ENCODE measurements around the gene CES2.
"Not testable (repeated sequence)": the region's sequence is repeated elsewhere in the genome, so short reads cannot be mapped to it uniquely, and the experiment has no call there.

CES2 gene

DNA sequence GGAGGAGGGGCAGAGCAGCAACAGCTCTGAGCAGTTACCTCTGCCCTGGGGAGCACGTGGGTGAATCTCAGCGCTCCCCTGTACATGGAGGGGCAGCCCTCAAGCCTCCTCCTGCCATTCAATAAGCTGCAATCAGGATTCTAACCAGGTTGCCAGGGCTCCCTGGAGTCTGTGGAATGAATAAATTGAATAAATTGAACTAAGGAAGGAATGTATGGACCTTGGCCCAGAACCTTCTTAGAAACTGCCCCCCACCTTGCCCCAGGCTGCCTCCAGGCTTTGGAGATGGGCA lies 15.1 kb upstream of the CES2 start:
- no peak for DNase-seq

DNA sequence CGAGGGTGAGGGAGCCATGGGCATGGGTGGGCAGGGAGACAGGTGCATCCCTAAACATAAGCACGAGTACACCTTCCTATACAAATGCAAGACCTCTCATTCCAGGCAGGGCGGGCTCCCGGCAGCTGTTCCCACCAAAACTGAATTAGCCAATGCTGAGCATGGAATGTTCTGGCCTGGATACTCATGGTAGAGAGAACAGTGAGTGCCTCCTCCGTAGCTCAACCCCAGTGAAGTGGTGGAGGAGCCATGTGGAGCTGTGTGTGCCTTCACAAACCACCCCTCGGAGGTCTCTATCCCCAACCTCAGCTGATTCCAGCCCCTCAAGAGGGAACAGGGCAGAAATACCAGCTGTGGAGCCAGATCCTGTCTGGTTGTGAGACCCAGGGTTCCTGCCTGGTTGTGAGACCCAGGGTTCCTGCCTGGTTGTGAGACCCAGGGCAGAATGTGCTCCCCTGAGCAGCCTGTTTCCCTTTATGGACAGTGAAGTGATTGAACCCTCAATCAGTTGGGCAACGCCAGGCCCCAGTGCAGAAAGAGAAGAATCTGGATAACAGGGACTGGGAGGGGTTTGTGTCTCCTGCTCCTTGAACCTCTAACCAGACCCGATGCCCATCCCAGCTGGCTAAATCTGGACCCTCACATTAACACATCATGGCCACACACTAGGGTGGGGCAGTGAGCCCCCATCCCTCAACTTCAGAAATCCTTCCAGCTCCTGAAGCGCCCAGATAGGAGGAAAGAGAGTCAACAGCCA lies 14.2 kb upstream of the CES2 start:
- DNase-seq, result no peak

DNA sequence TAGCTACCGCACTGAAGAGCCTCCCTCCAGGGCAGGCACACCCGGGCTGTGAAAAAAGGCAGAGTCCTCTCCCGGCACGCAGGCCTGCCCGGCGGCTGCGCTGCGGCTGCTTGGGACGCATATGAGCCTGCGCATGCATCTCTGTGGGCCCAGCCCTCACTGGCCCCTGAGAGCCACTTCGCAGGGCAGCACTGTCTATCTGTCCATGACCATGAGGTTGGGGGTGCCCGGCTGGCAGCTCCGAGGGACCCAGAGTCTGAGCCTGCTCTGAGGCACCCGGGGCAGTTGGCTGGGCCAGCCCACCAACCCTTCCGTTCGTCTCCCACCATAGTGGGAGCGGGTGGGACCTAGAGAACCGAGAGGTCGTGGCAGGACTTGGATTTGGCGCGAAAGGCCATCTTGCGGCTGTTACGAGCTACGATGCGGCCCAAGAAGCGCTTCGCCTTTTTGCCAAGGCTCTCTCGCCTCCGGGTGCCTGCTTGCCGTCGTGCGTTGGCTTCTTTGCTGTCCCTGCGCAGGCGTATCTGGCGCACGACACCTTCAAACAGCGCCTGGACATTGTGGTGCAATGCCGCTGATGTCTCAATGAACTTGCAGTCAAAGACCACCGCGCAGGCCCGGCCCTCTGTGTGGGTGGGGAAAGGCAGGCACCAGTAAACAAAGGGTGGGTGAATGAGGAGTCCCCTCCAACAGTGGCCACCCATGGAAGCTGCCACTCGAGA lies 13.4 kb upstream of the CES2 start:
- no peak for DNase-seq

DNA sequence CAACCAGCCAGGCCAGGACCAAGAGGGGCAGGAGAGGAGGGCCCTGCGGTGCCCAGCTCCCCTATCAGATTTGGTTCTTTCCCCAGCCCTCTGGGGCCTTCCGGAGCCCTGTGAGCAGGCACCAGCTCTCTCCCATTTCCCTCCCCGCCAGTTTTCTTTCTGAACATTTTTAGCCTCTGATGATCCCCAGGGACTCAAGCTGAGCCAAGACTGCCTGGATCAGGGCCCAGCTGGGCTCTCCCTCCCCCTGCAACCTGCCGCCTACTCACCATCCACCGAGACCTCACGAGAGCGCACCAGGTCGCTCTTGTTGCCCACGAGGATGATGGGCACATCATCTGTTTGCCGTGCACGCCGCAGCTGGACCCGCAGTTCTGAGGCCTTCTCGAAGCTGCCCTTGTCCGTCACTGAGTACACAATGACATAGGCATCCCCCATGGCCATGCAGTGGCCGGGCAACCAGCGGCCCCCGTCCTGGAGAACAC lies 12.0 kb upstream of the CES2 start:
- DNase-seq, result no peak

DNA sequence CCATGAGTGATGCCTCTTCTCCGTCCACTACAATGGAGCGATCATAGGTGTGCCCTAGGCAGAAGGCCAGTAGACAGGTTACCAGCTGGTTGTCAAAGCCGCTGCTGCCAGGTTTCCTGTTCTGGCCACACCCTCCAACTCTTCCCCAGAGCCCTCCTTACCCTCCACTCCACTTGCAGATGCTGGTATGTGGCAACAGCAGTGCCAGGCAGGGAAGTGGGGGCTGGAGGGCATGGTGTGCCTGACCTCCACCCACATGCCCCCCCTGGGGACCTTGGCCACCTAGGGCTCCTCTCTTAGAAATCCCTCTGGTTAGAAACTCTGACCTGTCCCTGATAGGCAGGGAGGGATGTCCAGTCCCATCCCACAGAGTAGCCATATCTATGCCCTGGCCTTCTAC lies 11.4 kb upstream of the CES2 start:
- no peak for DNase-seq

DNA sequence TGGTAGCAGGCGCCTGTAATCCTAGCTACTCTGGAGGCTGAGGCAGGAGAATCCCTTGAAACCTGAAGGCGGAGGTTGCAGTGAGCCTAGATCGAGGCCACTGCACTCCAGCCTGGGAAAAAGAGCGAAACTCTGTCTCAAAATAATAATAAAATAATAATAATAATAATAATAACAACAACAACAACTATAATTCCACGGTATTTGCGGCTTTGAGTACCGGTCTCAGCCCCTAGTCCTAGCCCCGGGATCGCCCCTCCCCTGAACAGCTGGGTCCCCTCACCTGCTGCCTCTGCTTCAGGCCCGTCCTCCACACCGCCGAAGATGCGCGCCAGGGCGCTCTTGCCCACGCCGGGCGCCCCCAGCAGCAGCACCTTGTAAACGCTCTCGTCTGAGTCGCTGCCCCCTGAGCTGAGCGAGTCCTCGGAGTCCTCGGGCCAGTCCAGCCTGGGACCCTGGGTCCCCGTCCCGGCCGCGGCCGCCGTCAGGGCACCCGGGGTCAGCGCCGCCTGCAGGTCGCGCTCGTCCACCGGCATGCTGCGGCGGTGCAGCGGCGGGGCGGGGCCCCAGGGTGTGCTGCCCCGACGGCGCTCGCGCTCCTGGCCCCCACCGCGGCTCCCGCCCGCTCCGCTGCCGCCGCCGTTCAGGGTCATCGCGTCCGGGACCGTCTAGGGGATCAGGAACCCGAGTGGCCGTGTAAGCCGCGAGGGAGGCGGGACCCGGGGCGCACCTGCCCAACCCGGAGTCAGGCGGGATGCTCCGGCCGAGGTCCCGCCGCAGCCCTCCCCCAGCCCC lies 10.6 kb upstream of the CES2 start:
- peak; percentile 78 for DNase-seq

DNA sequence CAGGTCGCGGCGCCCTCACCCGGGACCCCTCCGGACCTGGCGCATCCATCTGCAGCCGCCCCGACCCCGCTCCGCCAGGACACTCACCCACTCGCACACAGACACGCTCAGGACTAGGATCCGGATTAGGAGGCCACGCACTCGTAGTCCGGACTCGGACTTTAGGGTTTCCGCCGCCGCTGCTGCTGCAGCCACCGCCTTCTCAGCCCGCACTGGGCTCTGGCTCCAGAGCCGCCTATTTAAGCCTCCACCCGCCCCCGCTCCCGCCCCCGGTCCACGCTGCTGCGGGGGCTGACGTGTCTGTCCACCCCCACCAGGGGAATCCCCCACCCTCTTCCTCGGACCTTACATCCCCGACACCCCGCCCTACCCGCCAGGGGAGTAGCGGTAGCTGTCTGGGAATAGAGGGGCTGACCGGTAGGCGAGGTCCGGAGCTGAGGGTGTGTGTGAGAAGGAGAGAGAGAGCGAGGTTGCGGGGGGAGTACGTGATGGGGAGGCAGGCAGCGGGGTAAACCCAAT lies 9.9 kb upstream of the CES2 start, which contains the start of gene RRAD:
Gene RRAD, minus strand, starts transcription at position 214 of the 519 bp plus-strand sequence. CDS start 356 bp downstream, outside the sequence.
- peak; percentile 69 for DNase-seq

GRCh38 chr16:66926171-66926947 lies 9.0 kb upstream of the CES2 start:
- DNase-seq, result no peak

GRCh38 chr16:66926961-66927436 lies 8.3 kb upstream of the CES2 start:
- no peak for DNase-seq

- DNase-seq, result no peak
Measured at GRCh38 chr16:66927918-66928649, 7.2 kb upstream of the CES2 start.

DNA sequence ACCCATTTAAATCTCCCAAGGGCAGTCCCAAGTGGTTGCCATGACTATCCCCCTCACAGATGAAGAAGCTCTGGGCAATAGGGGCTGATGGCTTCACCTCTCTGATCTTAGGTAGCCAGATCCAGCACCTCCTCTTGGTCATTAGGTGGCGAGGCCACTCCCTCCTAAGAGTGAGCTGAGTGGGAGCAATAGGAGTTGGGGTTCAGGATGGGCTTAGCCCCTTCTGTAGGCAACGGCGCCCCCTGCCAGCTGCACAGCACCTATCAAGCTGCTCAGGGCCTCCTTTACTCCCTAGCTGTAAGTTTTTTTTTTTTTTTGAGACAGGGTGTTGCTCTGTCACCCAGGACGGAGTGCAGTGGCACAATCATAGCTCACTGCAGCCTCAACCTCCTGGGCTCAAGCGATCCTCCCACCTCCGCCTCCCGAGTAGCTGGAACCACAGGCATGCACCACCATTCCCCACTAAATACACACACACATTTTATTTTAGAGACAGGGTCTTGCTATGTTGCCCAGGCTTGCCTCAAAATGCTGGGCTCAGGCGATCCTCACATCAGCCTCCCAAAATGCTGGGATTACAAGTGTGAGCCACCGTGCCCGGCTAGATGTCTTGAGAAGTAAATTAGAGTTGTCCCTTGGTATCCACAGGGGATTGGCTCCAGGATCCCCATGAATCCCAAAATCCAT lies 6.5 kb upstream of the CES2 start:
- DNase-seq, result peak; percentile 69

- no peak for DNase-seq
Measured at GRCh38 chr16:66930189-66930588, 5.1 kb upstream of the CES2 start.

- DNase-seq, result no peak
Measured at GRCh38 chr16:66931665-66932064, 3.7 kb upstream of the CES2 start.

DNA sequence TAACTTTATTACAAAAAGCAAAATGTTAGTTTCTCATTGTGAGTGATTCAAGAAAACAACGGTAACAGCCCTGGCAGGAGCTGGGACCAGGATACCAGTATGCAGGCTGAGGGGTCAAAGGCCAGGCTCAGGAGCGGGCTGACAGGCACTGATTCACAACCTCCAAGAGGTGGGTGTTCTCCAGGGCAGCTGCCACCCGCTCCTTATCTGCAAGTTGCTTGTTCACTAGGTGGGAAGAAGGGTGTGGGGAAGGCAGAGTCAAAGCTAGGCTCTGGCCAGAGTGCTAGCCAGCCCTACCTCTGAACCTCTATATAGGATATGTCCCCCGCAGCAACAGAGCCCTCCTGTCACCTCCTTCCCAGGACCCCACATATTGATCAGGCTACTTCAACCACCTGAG lies 3.2 kb upstream of the CES2 start:
- no peak for DNase-seq

DNA sequence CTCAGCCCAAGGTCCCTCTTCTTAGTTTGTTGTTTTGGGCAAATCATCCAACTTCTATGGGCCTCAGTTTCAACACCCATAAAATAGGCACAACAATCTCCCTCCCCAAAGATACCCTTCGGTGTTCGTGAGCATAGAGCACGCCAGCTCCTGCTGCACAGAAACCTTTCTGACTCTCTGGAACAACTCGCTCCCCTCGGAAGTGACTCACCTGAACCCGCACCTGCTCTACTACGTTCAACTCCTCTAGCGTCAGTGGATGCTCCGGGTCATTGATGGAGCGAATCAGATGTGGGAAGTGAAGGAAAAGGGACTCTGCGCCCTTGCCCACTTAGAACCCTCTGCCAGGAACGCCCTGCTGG lies 1.6 kb upstream of the CES2 start:
- no peak for DNase-seq

- peak; percentile 96 for DNase-seq
Measured at GRCh38 chr16:66934138-66934838, 1.0 kb upstream of the CES2 start, which contains the start of gene CIAO2B. CIAO2B (minus strand) TSS chr16:66934402; CDS start chr16:66934364, 38 bp downstream.

- DNase-seq, result not testable (repeated sequence)
Measured at GRCh38 chr16:66934839-66935313, 440 bp upstream of the CES2 start.

DNA sequence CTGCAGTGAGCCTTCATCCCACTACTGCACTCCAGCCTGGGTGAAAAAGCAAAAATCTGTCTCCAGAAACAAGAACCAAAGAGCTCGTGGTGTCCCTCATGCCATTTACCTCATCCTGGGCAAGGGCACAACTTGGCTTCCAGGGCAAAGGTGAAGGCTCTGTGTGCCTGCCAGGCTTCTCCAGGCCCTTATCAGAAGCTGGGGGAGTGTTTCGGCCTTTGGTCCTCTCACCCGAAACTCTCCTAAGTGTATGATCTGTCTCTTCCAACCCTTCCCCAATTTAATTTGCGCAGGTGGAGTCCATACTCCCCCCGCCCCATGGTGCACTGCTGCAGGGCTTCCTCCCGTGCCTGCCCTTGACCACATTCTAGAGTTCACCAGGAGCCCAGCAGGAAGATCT lies 1.1 kb downstream of the CES2 start:
- no peak for DNase-seq

DNA sequence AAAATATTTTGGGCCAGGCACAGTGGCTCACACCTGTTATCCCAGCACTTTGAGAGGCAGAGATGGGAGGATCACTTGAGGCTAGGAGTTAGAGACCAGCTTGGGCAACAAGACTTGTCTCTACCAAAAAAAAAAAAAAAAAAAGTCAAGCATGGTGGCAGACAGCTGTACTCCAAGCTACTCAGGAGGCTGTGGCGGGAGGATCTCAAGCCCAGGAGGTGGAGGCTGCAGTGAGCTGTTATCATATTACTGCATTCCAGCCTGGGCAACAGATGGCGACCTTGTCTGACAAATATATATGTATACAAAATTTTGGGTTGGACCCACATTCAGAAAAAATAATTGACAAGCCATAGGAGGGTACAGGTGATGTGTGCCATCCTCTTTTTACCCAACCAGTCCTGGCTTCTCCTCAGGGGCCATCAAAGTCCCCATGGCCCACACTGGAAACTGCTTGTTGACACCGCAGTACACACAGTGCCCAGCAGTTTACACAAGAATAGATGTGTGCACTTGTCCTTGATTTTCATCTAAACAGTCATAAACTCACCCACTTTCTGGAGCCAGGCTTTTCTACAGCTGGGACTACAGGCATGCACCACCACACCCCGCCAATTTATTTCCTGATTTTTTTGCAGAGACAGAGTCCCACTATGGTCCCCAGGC lies 1.7 kb downstream of the CES2 start:
- DNase-seq, result no peak
